Measurements from ENCODE around the gene MST1R.

MST1R gene

DNA sequence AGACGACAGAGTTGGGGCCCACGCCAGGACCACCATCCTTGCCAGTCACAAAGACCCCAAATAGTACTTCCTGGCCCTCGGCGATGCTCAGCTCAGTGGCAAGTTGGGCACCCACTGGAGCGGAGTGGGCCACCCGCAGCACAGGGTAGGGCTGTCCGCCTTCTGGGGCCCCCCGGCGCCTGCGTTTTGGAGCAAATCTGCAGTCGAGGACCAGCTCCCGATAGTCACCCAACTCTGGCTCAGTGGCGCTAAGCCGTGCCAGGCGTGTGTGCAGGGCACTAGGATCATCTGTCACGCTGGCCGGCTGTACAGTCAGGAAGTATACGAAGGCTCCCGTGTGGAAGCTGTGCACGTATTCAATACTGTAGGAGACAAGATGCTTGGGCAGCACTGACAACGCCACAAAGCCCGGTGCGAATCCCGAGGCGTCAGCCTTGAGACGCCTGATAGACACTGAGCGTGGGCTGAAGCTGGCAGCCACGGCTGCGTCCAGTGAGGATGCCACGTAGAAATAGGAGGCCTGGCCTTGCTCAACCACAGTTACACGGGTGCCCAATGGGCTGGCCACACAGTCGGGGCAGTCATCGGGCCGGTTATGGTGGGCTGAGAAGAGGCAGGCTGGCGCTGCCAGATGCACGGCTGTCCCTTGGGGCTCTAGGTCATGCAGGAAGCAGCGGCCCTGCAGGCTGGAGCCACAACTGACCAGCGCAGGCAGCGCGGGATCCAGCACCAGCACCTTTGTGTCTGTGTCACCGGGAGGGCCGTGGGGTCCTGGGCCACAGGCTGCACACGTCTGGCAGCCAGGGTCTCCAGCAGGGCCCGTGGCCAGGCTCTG is 945 bp downstream of the MST1R start:
- Mint-ChIP-seq H3K4me1 (ENCODE audit: low read depth) (peaks cover 20% of the 10 kb centered on the region), H3K36me3 (ENCODE audit: low read depth) (peaks cover 3% of the 10 kb centered on the region), H3K9me3 (no peaks in the 10 kb centered on the region), H3K4me3 (peak overlapping the region; percentile 36), H3K27me3 (ENCODE audit: low read depth) (no peaks in the 10 kb centered on the region), H3K27ac (no peak overlapping the region)
- DNase-seq (ENCODE audit: low spot score): no peak

DNA sequence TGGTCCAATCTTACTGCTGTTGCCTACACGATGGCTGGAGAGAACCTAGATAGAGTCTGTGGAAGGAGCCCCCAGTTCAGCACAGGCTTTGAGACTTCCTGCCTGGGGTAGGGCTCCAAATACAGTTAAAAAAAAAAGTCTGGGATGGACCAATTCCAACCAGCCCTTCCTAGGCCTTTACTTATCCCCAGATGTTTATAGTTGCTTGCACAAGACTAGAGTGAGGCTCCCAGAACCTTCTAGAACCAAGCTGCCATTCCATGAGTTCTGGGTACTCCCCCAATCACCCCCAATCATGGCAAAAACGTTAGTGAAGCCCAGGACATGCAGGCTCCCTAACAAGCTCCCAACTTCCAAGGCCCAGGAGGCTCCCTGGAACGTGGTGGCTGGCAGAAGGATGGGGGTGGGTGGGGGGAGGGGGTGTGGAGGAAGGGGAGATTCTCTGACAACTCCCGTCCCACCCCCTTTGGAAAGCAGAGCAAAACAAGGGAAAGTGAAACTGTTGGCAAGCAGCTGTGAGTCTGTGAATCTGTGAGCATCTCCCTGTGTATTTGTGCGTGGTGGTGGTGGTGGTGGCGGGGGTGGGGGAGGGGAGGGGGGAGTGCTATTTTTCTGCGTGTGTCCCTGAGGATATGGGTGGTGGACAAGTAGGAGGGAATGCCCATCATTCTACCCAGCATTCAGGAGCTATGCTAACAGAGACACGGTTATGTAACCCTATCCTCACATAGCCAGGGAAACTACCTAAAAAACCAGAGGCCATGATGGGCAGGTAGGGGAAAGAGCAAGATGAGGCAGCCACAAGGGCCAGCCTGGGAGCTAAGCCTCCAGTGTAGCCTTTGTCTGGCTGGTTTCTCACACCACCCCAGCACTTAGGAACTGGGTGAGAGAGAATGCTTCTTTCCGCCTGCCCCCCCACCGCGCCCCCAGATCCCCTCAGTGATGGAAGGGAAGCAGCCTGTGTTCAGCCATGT is 2.0 kb downstream of the MST1R start:
- Mint-ChIP-seq H3K27ac (peak overlapping the region; percentile 5), H3K4me3 (no peak overlapping the region), H3K4me1 (ENCODE audit: low read depth) (peaks cover 20% of the 10 kb centered on the region), H3K36me3 (ENCODE audit: low read depth) (peaks cover 3% of the 10 kb centered on the region), H3K27me3 (ENCODE audit: low read depth) (no peaks in the 10 kb centered on the region), H3K9me3 (no peaks in the 10 kb centered on the region)
- DNase-seq (ENCODE audit: low spot score): no peak

DNA sequence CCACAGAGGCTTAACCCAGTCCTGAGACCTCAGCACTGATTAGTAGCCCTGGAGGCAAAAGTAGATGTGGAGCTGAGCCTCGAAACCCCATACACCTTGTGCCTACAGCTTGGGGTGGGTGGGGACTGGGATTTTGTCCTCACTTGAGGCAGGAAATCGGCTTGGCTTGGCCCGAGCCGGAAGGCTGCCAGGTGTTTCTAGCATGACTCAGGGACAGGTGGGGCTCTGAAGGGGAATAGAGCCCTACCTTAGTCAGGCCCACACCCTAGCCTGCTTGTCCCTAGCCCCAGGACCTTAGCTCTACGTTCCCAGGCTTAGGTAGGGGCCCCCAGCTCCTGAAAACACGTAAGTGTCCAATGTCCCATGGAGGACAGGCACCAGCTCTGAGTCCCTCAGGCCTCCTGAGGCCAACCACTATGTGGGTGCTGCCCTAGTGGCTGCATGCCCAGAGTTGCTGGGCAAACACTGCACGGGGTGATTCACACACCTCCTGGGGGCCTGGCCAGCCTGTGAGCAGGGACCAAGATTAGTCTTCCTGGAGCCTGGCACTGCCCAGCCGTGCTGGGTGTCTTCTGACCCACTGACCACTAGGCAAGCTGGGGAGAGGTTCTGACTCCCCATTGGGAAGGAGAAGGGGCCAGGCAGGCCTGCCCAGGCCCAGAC is 3.1 kb downstream of the MST1R start:
- H3K27me3 Mint-ChIP-seq (ENCODE audit: low read depth): no peaks in the 10 kb centered on the region
- no peaks in the 10 kb centered on the region for H3K9me3 Mint-ChIP-seq
- H3K36me3 Mint-ChIP-seq (ENCODE audit: low read depth): peaks cover 3% of the 10 kb centered on the region
- H3K4me1 Mint-ChIP-seq (ENCODE audit: low read depth): peaks cover 12% of the 10 kb centered on the region
- DNase-seq (ENCODE audit: low spot score): no peak
- H3K4me3 Mint-ChIP-seq: no peak overlapping the region
- H3K27ac Mint-ChIP-seq: no peak overlapping the region

DNA sequence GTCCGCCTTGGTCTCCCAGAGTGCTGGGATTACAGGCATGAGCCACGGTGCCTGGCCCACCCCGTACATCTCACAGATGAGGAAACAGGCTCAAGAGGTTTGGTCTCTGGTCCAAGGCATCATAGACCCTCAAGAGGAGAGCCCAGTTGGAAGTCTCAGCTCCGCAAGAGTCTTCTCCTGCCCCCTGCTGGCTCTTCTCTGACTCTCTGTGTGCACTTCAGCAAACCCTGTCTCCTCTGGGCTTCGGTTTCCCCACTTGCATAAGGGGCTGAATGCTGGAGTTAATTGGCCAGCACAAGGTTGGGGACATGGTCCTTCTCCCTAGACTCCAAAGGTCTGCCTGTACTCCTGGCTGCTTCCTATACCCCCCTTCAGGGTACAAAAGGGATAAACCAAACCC is 3.9 kb downstream of the MST1R start:
- DNase-seq (ENCODE audit: low spot score): no peak
- no peaks in the 10 kb centered on the region for H3K27me3 Mint-ChIP-seq (ENCODE audit: low read depth)
- no peaks in the 10 kb centered on the region for H3K9me3 Mint-ChIP-seq
- peaks cover 7% of the 10 kb centered on the region for H3K4me1 Mint-ChIP-seq (ENCODE audit: low read depth)
- no peak overlapping the region for H3K4me3 Mint-ChIP-seq
- peaks cover 3% of the 10 kb centered on the region for H3K36me3 Mint-ChIP-seq (ENCODE audit: low read depth)
- H3K27ac Mint-ChIP-seq: no peak overlapping the region

GRCh38 chr3:49898991-49899390 is 4.7 kb downstream of the MST1R start:
- Mint-ChIP-seq H3K9me3 (no peaks in the 10 kb centered on the region), H3K4me1 (ENCODE audit: low read depth) (peaks cover 2% of the 10 kb centered on the region), H3K4me3 (no peak overlapping the region), H3K27me3 (ENCODE audit: low read depth) (no peaks in the 10 kb centered on the region), H3K36me3 (ENCODE audit: low read depth) (peaks cover 2% of the 10 kb centered on the region), H3K27ac (no peak overlapping the region)
- no peak for DNase-seq (ENCODE audit: low spot score)

GRCh38 chr3:49896345-49896744 is 7.3 kb downstream of the MST1R start:
- Mint-ChIP-seq H3K27ac (no peak overlapping the region), H3K9me3 (no peaks in the 10 kb centered on the region)

GRCh38 chr3:49895791-49896190 is 7.9 kb downstream of the MST1R start:
- no peak for DNase-seq (ENCODE audit: low spot score)
- Mint-ChIP-seq H3K27me3 (ENCODE audit: low read depth) (no peaks in the 10 kb centered on the region), H3K9me3 (no peaks in the 10 kb centered on the region), H3K4me3 (no peak overlapping the region), H3K36me3 (ENCODE audit: low read depth) (no peaks in the 10 kb centered on the region), H3K4me1 (ENCODE audit: low read depth) (no peaks in the 10 kb centered on the region), H3K27ac (no peak overlapping the region)

More at GRCh38 chr3:49896345-49896744, 7.3 kb downstream of the MST1R start:
- no peak for DNase-seq (ENCODE audit: low spot score)
- Mint-ChIP-seq H3K4me3 (no peak overlapping the region), H3K27me3 (ENCODE audit: low read depth) (no peaks in the 10 kb centered on the region), H3K36me3 (ENCODE audit: low read depth) (no peaks in the 10 kb centered on the region), H3K4me1 (ENCODE audit: low read depth) (no peaks in the 10 kb centered on the region)

DNA sequence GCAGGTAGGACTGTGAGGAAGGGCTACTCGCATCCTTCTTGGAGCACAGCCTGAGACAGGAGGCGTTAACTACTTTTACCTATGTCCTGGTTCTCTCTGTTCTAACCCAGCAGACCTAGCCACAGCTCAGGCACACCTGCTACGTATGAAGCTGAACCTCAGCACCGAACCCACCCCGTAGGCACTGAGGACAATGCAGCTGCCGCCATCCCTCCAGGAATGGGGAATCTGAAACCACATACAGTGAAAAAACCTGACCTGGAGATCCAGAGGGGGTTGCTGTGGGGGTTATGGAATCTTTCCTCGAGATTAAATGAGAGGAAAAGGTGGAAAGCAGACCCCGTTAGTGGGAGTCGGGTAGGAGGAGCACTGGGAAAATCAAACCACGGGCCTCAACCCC is 14.4 kb downstream of the MST1R start:
- Mint-ChIP-seq H3K36me3 (ENCODE audit: low read depth) (no peaks in the 10 kb centered on the region), H3K27me3 (ENCODE audit: low read depth) (no peaks in the 10 kb centered on the region), H3K4me3 (no peak overlapping the region), H3K9me3 (no peaks in the 10 kb centered on the region), H3K27ac (no peak overlapping the region), H3K4me1 (ENCODE audit: low read depth) (no peaks in the 10 kb centered on the region)
- DNase-seq (ENCODE audit: low spot score): no peak

DNA sequence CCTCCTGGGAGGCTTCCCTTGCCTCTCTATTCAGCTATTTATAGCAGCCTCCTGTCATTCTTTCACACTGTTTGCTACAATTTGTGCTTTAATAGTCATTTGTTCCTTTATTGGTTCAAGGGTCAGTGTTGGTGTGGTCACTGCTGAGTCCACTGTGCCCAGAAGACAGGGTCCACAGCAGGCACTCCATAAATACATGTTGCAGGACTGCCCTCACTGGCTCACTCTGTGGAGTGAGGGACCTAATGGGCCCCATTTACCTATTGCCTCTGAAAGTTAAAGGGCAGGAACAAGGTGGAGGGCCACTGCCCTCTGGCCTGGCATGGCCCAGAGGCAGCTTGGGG is 16.8 kb downstream of the MST1R start:
- H3K9me3 Mint-ChIP-seq: no peaks in the 10 kb centered on the region
- H3K36me3 Mint-ChIP-seq (ENCODE audit: low read depth): no peaks in the 10 kb centered on the region
- H3K4me3 Mint-ChIP-seq: no peak overlapping the region
- no peaks in the 10 kb centered on the region for H3K4me1 Mint-ChIP-seq (ENCODE audit: low read depth)
- DNase-seq (ENCODE audit: low spot score): no peak
- no peak overlapping the region for H3K27ac Mint-ChIP-seq
- no peaks in the 10 kb centered on the region for H3K27me3 Mint-ChIP-seq (ENCODE audit: low read depth)

- Mint-ChIP-seq H3K9me3 (no peaks in the 10 kb centered on the region), H3K27ac (no peak overlapping the region), H3K27me3 (ENCODE audit: low read depth) (no peaks in the 10 kb centered on the region), H3K4me1 (ENCODE audit: low read depth) (no peaks in the 10 kb centered on the region), H3K36me3 (ENCODE audit: low read depth) (no peaks in the 10 kb centered on the region), H3K4me3 (no peak overlapping the region)
- no peak for DNase-seq (ENCODE audit: low spot score)
Measured at GRCh38 chr3:49883998-49884397, 19.7 kb downstream of the MST1R start.

DNA sequence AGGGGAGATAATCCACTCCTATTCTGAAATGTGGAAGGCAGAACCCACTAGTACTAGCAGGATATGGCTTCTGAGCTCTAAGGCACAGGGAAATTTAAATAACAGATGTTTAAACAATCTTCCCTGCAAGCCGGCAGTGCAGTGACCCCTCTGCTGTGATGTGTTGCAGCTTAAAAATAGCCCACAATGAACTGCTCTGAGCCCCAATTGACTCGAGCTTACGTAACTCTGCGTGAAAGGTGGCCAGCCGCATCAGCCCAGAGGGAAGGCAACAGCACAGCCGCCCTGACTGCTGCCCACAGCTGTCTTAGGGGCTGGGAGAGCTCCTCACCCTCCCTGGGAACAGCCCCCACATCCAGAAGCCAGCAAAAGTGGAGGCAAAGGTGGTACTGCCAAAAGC is 21.5 kb downstream of the MST1R start:
- no peak overlapping the region for H3K27ac Mint-ChIP-seq
- no peaks in the 10 kb centered on the region for H3K27me3 Mint-ChIP-seq (ENCODE audit: low read depth)
- DNase-seq (ENCODE audit: low spot score): no peak
- H3K4me3 Mint-ChIP-seq: no peak overlapping the region
- no peaks in the 10 kb centered on the region for H3K9me3 Mint-ChIP-seq
- no peaks in the 10 kb centered on the region for H3K4me1 Mint-ChIP-seq (ENCODE audit: low read depth)
- H3K36me3 Mint-ChIP-seq (ENCODE audit: low read depth): no peaks in the 10 kb centered on the region

GRCh38 chr3:49880581-49881315 is 22.9 kb downstream of the MST1R start:
- Mint-ChIP-seq H3K4me3 (no peak overlapping the region), H3K27ac (no peak overlapping the region), H3K27me3 (ENCODE audit: low read depth) (no peaks in the 10 kb centered on the region), H3K36me3 (ENCODE audit: low read depth) (no peaks in the 10 kb centered on the region), H3K4me1 (ENCODE audit: low read depth) (no peaks in the 10 kb centered on the region), H3K9me3 (no peaks in the 10 kb centered on the region)
- DNase-seq (ENCODE audit: low spot score): no peak

DNA sequence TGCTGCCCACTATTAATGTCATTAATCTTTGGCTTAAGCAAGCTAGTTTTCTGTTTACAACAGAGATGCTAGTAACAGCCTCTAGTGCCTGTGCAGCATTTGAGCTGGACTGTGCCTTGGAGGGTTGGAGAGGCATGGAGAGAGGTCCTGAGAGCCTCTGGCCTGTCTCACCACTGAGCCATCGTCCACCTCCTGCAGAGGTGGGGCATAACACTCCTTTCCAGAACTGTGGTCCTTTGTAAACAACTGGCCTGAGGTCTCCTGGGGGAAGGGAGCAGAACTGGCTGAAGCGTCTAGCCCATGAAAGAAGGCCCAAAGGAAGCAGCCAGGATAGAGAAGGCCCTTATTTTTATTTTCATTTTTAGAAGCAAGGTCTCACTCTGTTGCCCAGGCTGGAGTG is 24.0 kb downstream of the MST1R start:
- Mint-ChIP-seq H3K4me3 (no peak overlapping the region), H3K4me1 (ENCODE audit: low read depth) (no peaks in the 10 kb centered on the region), H3K9me3 (no peaks in the 10 kb centered on the region), H3K36me3 (ENCODE audit: low read depth) (no peaks in the 10 kb centered on the region), H3K27ac (no peak overlapping the region), H3K27me3 (ENCODE audit: low read depth) (no peaks in the 10 kb centered on the region)
- DNase-seq (ENCODE audit: low spot score): no peak
